Stimulated activated naive CD8-positive, alpha-beta T cell treated with anti-CD3 and anti-CD28 coated beads, Interleukin-15, amount 100 ng/mL, for 72 hours (primary cell): ENCODE data around the gene PXYLP1.
A peak's percentile ranks its signal among the peaks of the same experiment; 100 is the strongest.

ENCODE experiments used
- ATAC-seq: fragments of 150-1000 bp; cut with Tn5 transposase; 2 replicates; pipeline ENCODE4 v1.10.0; 2021; ENCODE audit warnings: mild to moderate bottlenecking, moderate library complexity
- DNase-seq, 2 donors: peaks; one replicate each; pipeline ENCODE4 v3.0.0; 2021 to 2022
- H3K27ac Mint-ChIP-seq, 2 donors: one replicate each; pipeline ENCODE4 v1.8.0; 2022; ENCODE audit warnings: mild to moderate bottlenecking in 2 of 2, mixed read lengths in 2 of 2, moderate library complexity in 2 of 2
- H3K27me3 Mint-ChIP-seq: one replicate; pipeline ENCODE4 v1.8.0; 2022; ENCODE audit warnings: mixed read lengths
- H3K4me1 Mint-ChIP-seq: one replicate; pipeline ENCODE4 v1.8.0; 2022; ENCODE audit warnings: mild to moderate bottlenecking, mixed read lengths
- H3K4me3 Mint-ChIP-seq, 2 donors: one replicate each; pipeline ENCODE4 v1.8.0; 2022; ENCODE audit warnings: mild to moderate bottlenecking in 2 of 2, mixed read lengths in 2 of 2, moderate library complexity in 1 of 2
- H3K9me3 Mint-ChIP-seq, 2 donors: one replicate each; pipeline ENCODE4 v1.8.0; 2022; ENCODE audit warnings: mixed read lengths in 2 of 2

PXYLP1 gene

GRCh38 chr3:141269961-141270360 is 38.3 kb downstream of the PXYLP1 start:
- no peak for DNase-seq
- no peak for ATAC-seq
- Mint-ChIP-seq H3K27ac (peak overlapping the region in 1 of 2 donors; percentile 0), H3K4me1 (peaks cover 58% of the 10 kb centered on the region), H3K27me3 (no peaks in the 10 kb centered on the region), H3K4me3 (no peak overlapping the region), H3K9me3 (no peaks in the 10 kb centered on the region)

GRCh38 chr3:141271279-141272030 is 39.8 kb downstream of the PXYLP1 start:
- no peak overlapping the region for H3K27ac Mint-ChIP-seq
- no peak for DNase-seq
- H3K4me1 Mint-ChIP-seq: peaks cover 52% of the 10 kb centered on the region
- H3K9me3 Mint-ChIP-seq: no peaks in the 10 kb centered on the region
- H3K4me3 Mint-ChIP-seq: no peak overlapping the region
- no peak for ATAC-seq
- no peaks in the 10 kb centered on the region for H3K27me3 Mint-ChIP-seq

GRCh38 chr3:141272906-141273662 is 41.5 kb downstream of the PXYLP1 start:
- no peaks in the 10 kb centered on the region for H3K9me3 Mint-ChIP-seq
- ATAC-seq (no peak), DNase-seq (no peak)
- peaks cover 38% of the 10 kb centered on the region for H3K4me1 Mint-ChIP-seq
- no peak overlapping the region for H3K4me3 Mint-ChIP-seq
- H3K27me3 Mint-ChIP-seq: no peaks in the 10 kb centered on the region
- H3K27ac Mint-ChIP-seq: no peak overlapping the region

- Mint-ChIP-seq H3K27me3 (no peaks in the 10 kb centered on the region), H3K9me3 (no peaks in the 10 kb centered on the region), H3K4me1 (peaks cover 35% of the 10 kb centered on the region), H3K4me3 (no peak overlapping the region), H3K27ac (no peak overlapping the region)
- no peak for DNase-seq
- no peak for ATAC-seq
These were observed 42.2 kb downstream of the PXYLP1 start for GRCh38 chr3:141273700-141274410.

GRCh38 chr3:141274411-141275031 is 42.9 kb downstream of the PXYLP1 start:
- Mint-ChIP-seq H3K4me1 (peaks cover 40% of the 10 kb centered on the region), H3K4me3 (no peak overlapping the region), H3K27me3 (no peaks in the 10 kb centered on the region), H3K27ac (peak overlapping the region in 1 of 2 donors; percentile 74), H3K9me3 (no peaks in the 10 kb centered on the region)
- no peak for ATAC-seq
- DNase-seq: no peak

GRCh38 chr3:141275032-141275422 is 43.4 kb downstream of the PXYLP1 start:
- peak overlapping the region in 1 of 2 donors; percentile 43 for H3K27ac Mint-ChIP-seq
- DNase-seq: no peak
- no peaks in the 10 kb centered on the region for H3K9me3 Mint-ChIP-seq
- no peaks in the 10 kb centered on the region for H3K27me3 Mint-ChIP-seq
- no peak overlapping the region for H3K4me3 Mint-ChIP-seq
- H3K4me1 Mint-ChIP-seq: peaks cover 36% of the 10 kb centered on the region
- peak; percentile 87 for ATAC-seq

GRCh38 chr3:141275511-141275910 is 43.9 kb downstream of the PXYLP1 start:
- DNase-seq: no peak
- Mint-ChIP-seq H3K4me1 (peaks cover 36% of the 10 kb centered on the region), H3K27ac (peak overlapping the region in 1 of 2 donors; percentile 43), H3K4me3 (no peak overlapping the region), H3K27me3 (no peaks in the 10 kb centered on the region), H3K9me3 (no peaks in the 10 kb centered on the region)
- no peak for ATAC-seq

- ATAC-seq: no peak
- Mint-ChIP-seq H3K27me3 (no peaks in the 10 kb centered on the region), H3K4me3 (no peak overlapping the region), H3K9me3 (no peaks in the 10 kb centered on the region), H3K4me1 (peaks cover 36% of the 10 kb centered on the region), H3K27ac (no peak overlapping the region)
- no peak for DNase-seq
These were observed 44.3 kb downstream of the PXYLP1 start for GRCh38 chr3:141275973-141276372.

- Mint-ChIP-seq H3K27me3 (no peaks in the 10 kb centered on the region), H3K4me3 (no peak overlapping the region), H3K4me1 (peaks cover 36% of the 10 kb centered on the region), H3K9me3 (no peaks in the 10 kb centered on the region), H3K27ac (no peak overlapping the region)
- ATAC-seq: no peak
- no peak for DNase-seq
These were observed 44.8 kb downstream of the PXYLP1 start for GRCh38 chr3:141276398-141276797.

GRCh38 chr3:141277451-141277850 is 45.8 kb downstream of the PXYLP1 start:
- no peaks in the 10 kb centered on the region for H3K9me3 Mint-ChIP-seq

GRCh38 chr3:141278196-141279076 is 46.8 kb downstream of the PXYLP1 start:
- Mint-ChIP-seq H3K27ac (no peak overlapping the region), H3K9me3 (no peaks in the 10 kb centered on the region), H3K4me3 (no peak overlapping the region), H3K4me1 (peaks cover 29% of the 10 kb centered on the region), H3K27me3 (no peaks in the 10 kb centered on the region)
- ATAC-seq (no peak), DNase-seq (no peak)

More at GRCh38 chr3:141277451-141277850, 45.8 kb downstream of the PXYLP1 start:
- no peak for ATAC-seq
- no peak overlapping the region for H3K4me3 Mint-ChIP-seq
- H3K4me1 Mint-ChIP-seq: peaks cover 36% of the 10 kb centered on the region
- no peaks in the 10 kb centered on the region for H3K27me3 Mint-ChIP-seq
- H3K27ac Mint-ChIP-seq: no peak overlapping the region
- no peak for DNase-seq

GRCh38 chr3:141279077-141279967 is 47.7 kb downstream of the PXYLP1 start:
- H3K4me3 Mint-ChIP-seq: no peak overlapping the region
- no peaks in the 10 kb centered on the region for H3K9me3 Mint-ChIP-seq
- no peaks in the 10 kb centered on the region for H3K27me3 Mint-ChIP-seq
- peaks cover 21% of the 10 kb centered on the region for H3K4me1 Mint-ChIP-seq
- H3K27ac Mint-ChIP-seq: no peak overlapping the region
- DNase-seq (no peak), ATAC-seq (peak; percentile 66)

GRCh38 chr3:141280086-141280485 is 48.5 kb downstream of the PXYLP1 start:
- Mint-ChIP-seq H3K9me3 (no peaks in the 10 kb centered on the region), H3K27me3 (no peaks in the 10 kb centered on the region), H3K4me3 (no peak overlapping the region), H3K27ac (no peak overlapping the region), H3K4me1 (peaks cover 13% of the 10 kb centered on the region)
- no peak for ATAC-seq
- no peak for DNase-seq

- no peak overlapping the region for H3K4me3 Mint-ChIP-seq
- ATAC-seq: no peak
- peaks cover 8% of the 10 kb centered on the region for H3K4me1 Mint-ChIP-seq
- H3K27ac Mint-ChIP-seq: no peak overlapping the region
- H3K9me3 Mint-ChIP-seq: no peaks in the 10 kb centered on the region
- no peaks in the 10 kb centered on the region for H3K27me3 Mint-ChIP-seq
- DNase-seq: no peak
These were observed 49.1 kb downstream of the PXYLP1 start for GRCh38 chr3:141280690-141281089.
